HG02938 (cell line): ENCODE results near the gene H3-3A.
A peak's percentile ranks its signal among the peaks of the same experiment; 100 is the strongest.

Source experiments
- ATAC-seq: cut with Tn5 transposase; IDR thresholded peaks from one replicate; pipeline ENCODE4 v1.9.1; 2021; ENCODE audit warnings: mild to moderate bottlenecking, moderate library complexity; ENCODE audit not compliant: unreplicated experiment

Gene H3-3A

GRCh38 chr1:226062558-226063223 is at the start of gene H3-3A:
H3-3A (plus strand) TSS chr1:226062716; CDS start chr1:226064352, 1,636 bp downstream.
- peak; percentile 64 for ATAC-seq

- no peak for ATAC-seq
Observed at GRCh38 chr1:226017070-226017469, 45.4 kb upstream of the H3-3A start.

GRCh38 chr1:226019572-226019971 is 42.9 kb upstream of the H3-3A start:
- ATAC-seq, result no peak

- no peak for ATAC-seq
Observed at GRCh38 chr1:226021401-226021800, 41.1 kb upstream of the H3-3A start.

- no peak for ATAC-seq
Observed at GRCh38 chr1:226021801-226022200, 40.7 kb upstream of the H3-3A start.

- no peak for ATAC-seq
Observed at GRCh38 chr1:226023735-226024134, 38.8 kb upstream of the H3-3A start.

- no peak for ATAC-seq
Observed at GRCh38 chr1:226026833-226027232, 35.7 kb upstream of the H3-3A start.

- no peak for ATAC-seq
Observed at GRCh38 chr1:226027538-226028217, 34.8 kb upstream of the H3-3A start.

- peak; percentile 87 for ATAC-seq
Observed at GRCh38 chr1:226029093-226029496, 33.4 kb upstream of the H3-3A start.

- no peak for ATAC-seq
Observed at GRCh38 chr1:226029568-226030225, 32.8 kb upstream of the H3-3A start.

GRCh38 chr1:226033582-226033981 is 28.9 kb upstream of the H3-3A start:
- no peak for ATAC-seq

GRCh38 chr1:226033991-226034390 is 28.5 kb upstream of the H3-3A start:
- ATAC-seq, result no peak

- no peak for ATAC-seq
Observed at GRCh38 chr1:226034482-226034881, 28.0 kb upstream of the H3-3A start.

- no peak for ATAC-seq
Observed at GRCh38 chr1:226035915-226036314, 26.6 kb upstream of the H3-3A start.

GRCh38 chr1:226038661-226039060 is 23.9 kb upstream of the H3-3A start:
- no peak for ATAC-seq

GRCh38 chr1:226041419-226041818 is 21.1 kb upstream of the H3-3A start:
- ATAC-seq, result no peak

GRCh38 chr1:226044514-226045101 is 17.9 kb upstream of the H3-3A start:
- ATAC-seq, result no peak

- ATAC-seq, result no peak
Observed at GRCh38 chr1:226046240-226046639, 16.3 kb upstream of the H3-3A start.

GRCh38 chr1:226047495-226047894 is 15.0 kb upstream of the H3-3A start:
- no peak for ATAC-seq

- no peak for ATAC-seq
Observed at GRCh38 chr1:226048886-226049285, 13.6 kb upstream of the H3-3A start.

- no peak for ATAC-seq
Observed at GRCh38 chr1:226050133-226050532, 12.4 kb upstream of the H3-3A start.

GRCh38 chr1:226051365-226051764 is 11.2 kb upstream of the H3-3A start:
- ATAC-seq, result no peak
